SJSA1 (cell line): ENCODE results near the gene SUB1. TPM values are rescaled to one million over a fixed set of nuclear protein-coding genes. Genes with fewer than 3 reads are reported as not detected.

Experiments used
- DNase-seq, 2 experiments: peaks; one replicate each; pipeline ENCODE4 v3.0.0-alpha.2; 2015 to 2020; ENCODE audit warnings: low spot score in 2 of 2, low read depth in 1 of 2
- H3K27ac ChIP-seq: fragments of 250-450 bp; sonication (Bioruptor Pico); 2 replicates; pipeline ENCODE4 v1.5.1; 2020; ENCODE audit warnings: mild to moderate bottlenecking, moderate library complexity
- H3K27me3 ChIP-seq: fragments of 250-450 bp; sonication (Bioruptor Pico); replicated peaks from 2 replicates; pipeline ENCODE4 v1.5.1; 2020; ENCODE audit warnings: mild to moderate bottlenecking, moderate library complexity
- H3K36me3 ChIP-seq: fragments of 250-450 bp; sonication (Bioruptor Pico); 2 replicates; pipeline ENCODE4 v1.5.1; 2020; ENCODE audit warnings: mild to moderate bottlenecking
- H3K4me1 ChIP-seq: fragments of 250-450 bp; sonication (Bioruptor Pico); replicated peaks from 2 replicates; pipeline ENCODE4 v1.6.1; 2021; ENCODE audit warnings: mild to moderate bottlenecking
- H3K4me3 ChIP-seq: fragments of 250-450 bp; sonication (Bioruptor Pico); 2 replicates; pipeline ENCODE4 v1.5.1; 2020; ENCODE audit warnings: mild to moderate bottlenecking
- H3K9me3 ChIP-seq: fragments of 250-450 bp; sonication (Bioruptor Pico); replicated peaks from 2 replicates; pipeline ENCODE4 v1.5.1; 2020; ENCODE audit warnings: mild to moderate bottlenecking
- total RNA-seq: library from RNA; depleted of rRNA; stranded (reverse); fragments of >200 nt; shearing (Covaris generic); gene quantifications from 2 replicates; pipeline ENCODE4 v1.2.3, GENCODE V29; 2014

SUB1 gene
- total RNA-seq, 1 experiment from 2014 or later, result 362 TPM

GRCh38 chr5:32578363-32578762, 7.0 kb upstream of the SUB1 start:
- no peak overlapping the region for H3K4me3 ChIP-seq
- H3K27me3 ChIP-seq, result no peaks in the 10 kb centered on the region
- H3K9me3 ChIP-seq, result no peaks in the 10 kb centered on the region
- no peaks in the 10 kb centered on the region for H3K36me3 ChIP-seq
- no peak overlapping the region for H3K27ac ChIP-seq
- H3K4me1 ChIP-seq, result no peaks in the 10 kb centered on the region
- DNase-seq, result no peak

GRCh38 chr5:32578764-32579163, 6.6 kb upstream of the SUB1 start:
- Histone ChIP-seq H3K27ac (no peak overlapping the region), H3K4me1 (no peaks in the 10 kb centered on the region), H3K9me3 (no peaks in the 10 kb centered on the region), H3K27me3 (no peaks in the 10 kb centered on the region), H3K4me3 (no peak overlapping the region), H3K36me3 (no peaks in the 10 kb centered on the region)
- no peak for DNase-seq

- no peak overlapping the region for H3K27ac ChIP-seq
- peaks cover 4% of the 10 kb centered on the region; the same call in 1 of the 2 replicates for H3K36me3 ChIP-seq
- no peak for DNase-seq
- no peaks in the 10 kb centered on the region for H3K9me3 ChIP-seq
- no peaks in the 10 kb centered on the region for H3K4me1 ChIP-seq
- H3K27me3 ChIP-seq, result no peaks in the 10 kb centered on the region
- no peak overlapping the region for H3K4me3 ChIP-seq
Observed at GRCh38 chr5:32581010-32581785, 4.2 kb upstream of the SUB1 start.

GRCh38 chr5:32583582-32584232, 1.6 kb upstream of the SUB1 start:
- H3K36me3 ChIP-seq, result peaks cover 9% of the 10 kb centered on the region
- no peaks in the 10 kb centered on the region; the same call in 1 of the 2 replicates for H3K4me1 ChIP-seq
- H3K27ac ChIP-seq, result no peak overlapping the region
- no peaks in the 10 kb centered on the region for H3K27me3 ChIP-seq
- no peak overlapping the region for H3K4me3 ChIP-seq
- DNase-seq, result no peak
- H3K9me3 ChIP-seq, result no peaks in the 10 kb centered on the region

- Histone ChIP-seq H3K9me3 (no peaks in the 10 kb centered on the region), H3K4me3 (no peak overlapping the region), H3K36me3 (peaks cover 9% of the 10 kb centered on the region), H3K27ac (no peak overlapping the region), H3K27me3 (no peaks in the 10 kb centered on the region), H3K4me1 (no peaks in the 10 kb centered on the region; the same call in 1 of the 2 replicates)
- no peak for DNase-seq
Observed at GRCh38 chr5:32584646-32585045, 711 bp upstream of the SUB1 start.

- Histone ChIP-seq H3K27ac (no peak overlapping the region), H3K4me1 (no peaks in the 10 kb centered on the region; the same call in 1 of the 2 replicates), H3K4me3 (peak overlapping the region; percentile 76), H3K27me3 (no peaks in the 10 kb centered on the region), H3K9me3 (no peaks in the 10 kb centered on the region), H3K36me3 (peaks cover 13% of the 10 kb centered on the region)
- no peak for DNase-seq
Observed at GRCh38 chr5:32585122-32585445, 273 bp upstream of the SUB1 start.

- H3K27ac ChIP-seq, result peak overlapping the region; percentile 96
Observed at GRCh38 chr5:32586276-32586599, 881 bp downstream of the SUB1 start.

GRCh38 chr5:32587067-32587551, 1.8 kb downstream of the SUB1 start:
- DNase-seq, result no peak
- peaks cover 26% of the 10 kb centered on the region for H3K36me3 ChIP-seq
- no peaks in the 10 kb centered on the region for H3K9me3 ChIP-seq
- H3K4me3 ChIP-seq, result peak overlapping the region; percentile 76; the same call in 1 of the 2 replicates
- H3K27ac ChIP-seq, result no peak overlapping the region
- no peaks in the 10 kb centered on the region for H3K27me3 ChIP-seq
- no peaks in the 10 kb centered on the region; the same call in 1 of the 2 replicates for H3K4me1 ChIP-seq

More at GRCh38 chr5:32586276-32586599, 881 bp downstream of the SUB1 start:
- H3K4me1 ChIP-seq, result no peaks in the 10 kb centered on the region; the same call in 1 of the 2 replicates
- no peak for DNase-seq
- H3K36me3 ChIP-seq, result peaks cover 18% of the 10 kb centered on the region
- H3K4me3 ChIP-seq, result peak overlapping the region; percentile 76
- no peaks in the 10 kb centered on the region for H3K27me3 ChIP-seq
- H3K9me3 ChIP-seq, result no peaks in the 10 kb centered on the region

GRCh38 chr5:32589416-32589815, 4.1 kb downstream of the SUB1 start:
- Histone ChIP-seq H3K27ac (no peak overlapping the region), H3K36me3 (peaks cover 46% of the 10 kb centered on the region), H3K27me3 (no peaks in the 10 kb centered on the region), H3K4me1 (no peaks in the 10 kb centered on the region; the same call in 1 of the 2 replicates), H3K9me3 (no peaks in the 10 kb centered on the region), H3K4me3 (no peak overlapping the region)
- DNase-seq, result no peak

GRCh38 chr5:32589942-32590869, 4.8 kb downstream of the SUB1 start:
- Histone ChIP-seq H3K27me3 (no peaks in the 10 kb centered on the region), H3K36me3 (peaks cover 50% of the 10 kb centered on the region), H3K9me3 (no peaks in the 10 kb centered on the region), H3K4me3 (no peak overlapping the region), H3K4me1 (no peaks in the 10 kb centered on the region; the same call in 1 of the 2 replicates), H3K27ac (no peak overlapping the region)
- DNase-seq, result peak in 1 of 2 experiments; percentile 40

- H3K36me3 ChIP-seq, result peaks cover 69% of the 10 kb centered on the region
Observed at GRCh38 chr5:32595118-32595517, 9.8 kb downstream of the SUB1 start.

GRCh38 chr5:32597041-32597629, 11.8 kb downstream of the SUB1 start:
- H3K27ac ChIP-seq, result no peak overlapping the region
- peaks cover 67% of the 10 kb centered on the region for H3K36me3 ChIP-seq
- H3K9me3 ChIP-seq, result no peaks in the 10 kb centered on the region
- no peak for DNase-seq
- H3K4me1 ChIP-seq, result peaks cover 21% of the 10 kb centered on the region
- no peaks in the 10 kb centered on the region for H3K27me3 ChIP-seq
- H3K4me3 ChIP-seq, result no peak overlapping the region

More at GRCh38 chr5:32595118-32595517, 9.8 kb downstream of the SUB1 start:
- no peaks in the 10 kb centered on the region for H3K9me3 ChIP-seq
- no peak overlapping the region for H3K4me3 ChIP-seq
- DNase-seq, result no peak
- H3K4me1 ChIP-seq, result peaks cover 14% of the 10 kb centered on the region
- H3K27ac ChIP-seq, result no peak overlapping the region
- no peaks in the 10 kb centered on the region for H3K27me3 ChIP-seq

GRCh38 chr5:32598260-32598937, 13.0 kb downstream of the SUB1 start:
- Histone ChIP-seq H3K4me1 (peaks cover 21% of the 10 kb centered on the region), H3K9me3 (no peaks in the 10 kb centered on the region), H3K4me3 (no peak overlapping the region), H3K27ac (no peak overlapping the region), H3K36me3 (peaks cover 60% of the 10 kb centered on the region), H3K27me3 (no peaks in the 10 kb centered on the region)
- DNase-seq, result no peak
